Measurements from ENCODE around the gene TLL2.

TLL2 gene

DNA sequence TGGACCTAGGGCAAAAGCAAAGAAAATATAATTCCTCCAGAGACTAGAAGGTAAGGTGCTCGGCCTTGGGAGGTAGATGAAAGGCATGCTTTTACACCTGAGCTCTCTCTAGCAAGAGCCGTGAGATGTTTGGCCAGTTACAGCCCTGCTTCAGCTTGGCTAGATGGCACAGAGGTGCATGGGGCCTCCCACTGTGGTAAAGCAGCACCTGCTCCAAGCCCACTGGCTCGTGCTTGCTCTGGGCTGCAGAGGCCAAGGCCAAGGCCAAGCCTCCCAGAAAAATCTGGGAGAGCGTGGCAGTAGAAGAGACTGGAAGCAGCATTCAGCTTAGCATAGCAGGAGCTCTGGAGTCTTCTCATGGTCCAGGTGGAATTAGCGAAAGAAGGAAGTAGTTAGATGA, 123.9 kb downstream of the TLL2 start:
- no peak for DNase-seq

DNA sequence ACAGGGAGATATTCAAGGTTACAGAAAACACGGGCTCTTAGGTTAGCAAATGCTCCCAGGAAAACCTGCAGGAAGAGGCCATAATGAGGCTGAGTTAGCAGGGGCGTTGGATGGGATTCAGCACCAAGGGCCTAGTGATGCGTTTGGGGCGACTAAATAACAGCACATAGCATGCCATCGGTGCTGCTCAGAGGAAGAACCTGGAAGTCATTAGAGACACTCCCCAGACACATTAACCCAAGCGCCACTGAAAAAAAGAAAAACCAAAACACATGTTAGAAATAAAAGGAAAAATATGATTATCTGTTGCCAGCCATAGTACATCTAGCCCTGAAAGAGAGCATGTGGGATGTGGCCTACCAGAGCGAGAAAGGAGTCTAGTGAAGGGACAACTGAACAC, 126.1 kb downstream of the TLL2 start:
- DNase-seq, result no peak

DNA sequence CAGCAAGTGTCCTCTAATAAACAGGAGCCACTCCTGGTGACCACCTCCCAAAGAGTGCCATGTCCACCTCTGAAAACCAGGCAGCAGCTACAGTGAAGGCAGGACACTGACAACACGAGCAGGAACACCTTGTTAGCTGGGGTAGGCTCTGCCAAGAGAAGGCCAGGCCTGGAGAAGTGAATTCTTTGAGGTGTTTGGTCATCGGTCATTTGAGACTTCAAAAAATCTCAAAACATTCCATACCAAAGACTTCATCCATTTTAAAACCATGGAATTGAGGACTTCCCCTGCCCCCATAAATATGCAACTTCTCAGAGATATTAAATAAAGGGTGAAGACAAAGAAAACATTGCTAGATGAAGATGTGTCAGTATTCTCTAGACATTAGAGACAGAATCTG, 126.6 kb downstream of the TLL2 start:
- no peak for DNase-seq

DNA sequence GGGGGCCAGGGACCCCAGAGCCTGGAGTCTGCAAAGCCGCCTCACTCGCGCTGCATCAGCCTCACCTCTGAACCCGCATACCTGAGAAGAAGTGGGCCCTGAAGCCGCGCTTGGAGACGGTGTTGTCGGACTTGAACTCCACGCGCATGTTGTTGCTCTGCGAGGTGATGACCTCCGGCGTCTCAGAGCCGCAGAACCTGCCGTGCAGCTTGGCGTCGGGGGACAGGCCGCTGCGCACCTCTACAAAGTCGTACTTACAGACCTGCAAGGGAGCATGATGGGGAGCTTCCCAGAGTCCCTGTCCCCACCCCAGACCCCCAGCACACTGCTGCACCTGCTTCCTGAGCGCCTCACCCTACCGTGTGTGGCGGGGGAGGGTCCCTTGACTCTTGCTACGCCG, 129.2 kb downstream of the TLL2 start:
- no peak for DNase-seq

DNA sequence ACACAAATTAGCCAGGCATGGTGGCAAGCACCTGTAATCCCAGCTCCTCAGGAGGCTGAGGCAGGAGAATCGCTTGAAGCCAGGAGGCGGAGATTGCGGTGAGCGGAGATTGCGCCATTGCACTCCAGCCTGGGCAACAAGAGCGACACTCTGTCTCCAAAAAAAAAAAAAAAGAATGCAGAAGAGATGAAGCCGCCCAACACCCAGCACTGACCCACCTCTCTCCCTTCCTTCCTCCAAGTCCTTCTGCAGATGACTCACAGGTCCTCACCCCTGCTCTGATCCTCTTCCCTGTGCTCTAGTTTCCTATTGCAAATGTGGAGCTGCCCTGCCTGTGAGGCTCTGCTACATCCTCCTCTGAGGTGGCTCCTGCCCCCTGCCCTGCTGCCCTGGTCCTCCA, 132.9 kb downstream of the TLL2 start:
- no peak for DNase-seq

DNA sequence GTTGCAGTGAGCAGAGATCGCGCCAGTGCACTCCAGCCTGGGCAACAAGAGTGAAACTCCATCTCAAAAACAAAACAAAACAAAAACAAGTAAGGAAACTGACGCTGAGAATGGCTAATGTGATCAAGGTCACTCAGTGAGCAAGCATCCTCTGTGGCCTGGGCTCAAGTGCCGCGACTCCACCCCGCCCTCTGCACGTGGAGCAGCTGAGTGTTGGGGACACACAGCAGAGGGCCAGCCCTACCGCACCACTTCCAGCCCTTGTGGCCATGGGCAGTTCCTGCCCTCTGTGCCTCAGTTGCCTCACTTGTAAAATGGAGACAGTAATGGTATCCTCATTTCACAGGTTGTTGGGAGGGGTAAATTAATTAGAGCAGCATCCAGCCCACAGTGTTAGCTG, 134.0 kb downstream of the TLL2 start:
- no peak for DNase-seq

DNA sequence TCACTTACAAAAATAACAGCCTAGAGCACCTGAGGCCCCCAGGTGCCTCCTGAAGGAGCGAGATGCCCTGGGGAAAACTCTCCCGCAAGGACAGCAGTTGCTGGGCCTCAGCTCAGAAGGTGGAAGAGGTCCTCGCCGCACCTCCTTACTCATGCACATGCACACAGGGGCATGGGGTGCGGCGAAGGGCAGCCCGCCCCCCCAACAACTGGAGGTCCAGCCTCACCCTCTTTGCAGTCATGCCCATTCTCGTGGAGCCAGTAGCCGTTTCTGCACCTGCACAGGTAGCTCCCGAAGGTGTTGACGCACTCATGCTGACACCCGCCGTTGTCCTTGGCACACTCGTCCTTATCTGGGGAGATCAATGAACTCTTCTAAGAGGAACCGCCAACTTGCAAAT, 135.0 kb downstream of the TLL2 start:
- no peak for DNase-seq

DNA sequence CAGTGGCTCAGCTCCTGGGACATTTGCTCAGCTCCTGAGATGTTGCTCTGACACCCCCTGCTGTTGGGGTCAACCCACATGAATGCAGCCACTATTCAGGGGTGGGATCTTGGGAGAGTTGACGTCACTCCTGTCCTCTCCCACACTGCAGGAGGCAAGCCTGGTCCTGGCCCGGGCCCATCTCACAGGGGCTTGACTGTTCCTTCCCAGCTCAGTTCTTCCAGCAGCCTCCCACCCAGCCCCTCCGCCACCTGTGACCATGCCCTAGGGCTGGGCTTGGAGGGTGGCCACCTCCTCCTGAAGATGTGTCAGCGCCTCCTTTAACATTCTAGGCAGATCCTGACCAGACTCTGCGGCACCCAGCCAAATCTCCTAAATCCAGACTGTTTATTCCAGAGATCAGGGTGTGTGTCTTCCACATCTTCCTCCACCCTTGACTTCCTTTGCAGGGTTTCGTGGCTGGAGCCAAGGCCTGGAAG, 135.9 kb downstream of the TLL2 start:
- no peak for DNase-seq

DNA sequence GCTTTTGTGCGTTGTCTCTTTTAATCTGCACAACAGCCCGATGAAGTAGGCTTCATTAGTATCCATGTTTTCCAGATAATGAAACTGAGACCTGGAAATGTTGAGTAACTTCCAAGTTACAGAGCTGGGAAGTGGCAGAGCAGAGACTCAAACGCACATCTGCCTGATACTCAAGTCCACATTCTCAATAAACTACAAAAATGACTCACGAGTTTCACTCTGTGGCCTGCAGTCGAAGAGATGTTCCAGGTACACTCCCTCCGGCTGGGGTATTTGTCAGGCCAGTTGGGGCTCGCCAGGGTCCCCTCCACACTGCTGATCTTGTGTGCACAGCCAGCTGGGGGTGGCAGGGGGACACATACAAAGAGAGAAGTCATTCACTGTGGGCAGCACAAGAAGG, 137.2 kb downstream of the TLL2 start:
- no peak for DNase-seq

DNA sequence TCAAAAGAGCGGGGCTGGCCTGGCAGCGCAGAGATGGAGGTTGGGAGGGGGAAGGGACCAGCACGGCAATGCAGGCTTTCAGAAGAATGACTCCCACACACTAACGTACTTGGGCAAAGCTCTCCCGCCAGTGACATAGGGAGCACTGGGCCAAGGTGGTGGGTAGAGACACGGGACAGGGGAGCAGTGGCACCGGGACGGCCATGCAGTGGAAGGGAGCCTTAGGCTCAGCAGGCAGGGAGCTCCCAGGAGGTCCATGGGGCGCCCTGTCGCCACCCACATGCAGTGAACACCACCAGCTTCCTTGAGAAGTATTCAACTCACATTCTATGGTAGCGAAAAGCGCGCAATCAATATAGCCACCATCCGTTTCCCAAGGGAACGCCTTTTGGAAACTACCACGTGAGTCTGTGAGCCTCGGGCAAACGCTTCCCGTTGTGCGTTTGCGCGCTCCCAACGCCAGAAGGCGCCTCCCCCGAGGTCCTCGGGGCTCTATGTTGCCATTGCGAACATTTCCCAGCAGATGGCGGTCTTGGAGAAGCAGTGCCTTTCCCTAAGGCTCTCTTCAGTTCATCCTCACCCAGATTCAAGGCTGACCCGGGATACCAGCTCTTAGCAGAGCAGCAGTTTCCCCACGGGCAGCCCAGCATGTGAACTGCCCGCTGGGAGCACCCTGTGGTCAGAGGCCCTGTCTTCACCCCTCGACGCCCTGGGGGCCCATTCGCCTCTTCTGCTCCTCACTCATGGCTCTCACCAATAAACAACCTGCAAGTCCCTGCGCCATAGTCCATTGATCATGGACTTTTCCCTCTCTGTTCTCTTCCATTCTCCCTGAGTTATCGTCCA, 138.5 kb downstream of the TLL2 start:
- DNase-seq, result peak; percentile 73

DNA sequence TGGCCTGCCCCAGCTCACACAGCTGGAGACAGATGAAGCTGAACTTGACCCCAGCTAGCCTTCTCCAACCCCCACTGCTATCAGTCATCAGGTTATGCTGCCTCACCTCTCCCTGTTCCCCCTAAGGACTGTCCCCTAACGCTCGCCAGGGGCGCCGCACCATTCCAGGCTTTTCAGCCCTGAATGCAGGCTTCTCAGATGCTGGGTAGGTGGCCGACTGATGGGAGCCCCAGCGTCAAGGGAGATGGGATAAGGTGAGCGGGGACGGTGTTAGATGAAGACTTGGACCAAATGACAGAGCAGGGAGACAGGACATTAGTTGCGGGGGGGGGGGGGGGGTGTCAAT, 139.1 kb downstream of the TLL2 start:
- DNase-seq, result no peak

DNA sequence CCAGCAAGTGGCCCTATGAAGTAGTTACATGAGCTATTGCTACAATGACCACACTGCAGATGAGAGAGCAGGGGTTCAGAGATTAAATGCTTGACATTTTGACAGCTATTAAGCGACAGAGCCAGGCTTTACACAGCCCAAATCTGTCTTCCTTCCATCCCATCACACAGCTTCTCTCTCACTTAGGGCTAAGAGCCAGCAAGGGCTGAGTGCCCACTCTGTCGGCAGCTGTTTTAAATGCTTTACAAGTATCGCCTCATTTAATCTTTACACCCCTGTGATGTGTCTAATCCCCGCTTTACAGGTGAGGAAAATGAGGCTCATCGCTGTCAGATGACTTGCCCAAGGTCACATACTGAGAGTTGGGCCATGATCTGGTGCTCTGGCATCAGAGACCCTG, 139.7 kb downstream of the TLL2 start:
- no peak for DNase-seq

DNA sequence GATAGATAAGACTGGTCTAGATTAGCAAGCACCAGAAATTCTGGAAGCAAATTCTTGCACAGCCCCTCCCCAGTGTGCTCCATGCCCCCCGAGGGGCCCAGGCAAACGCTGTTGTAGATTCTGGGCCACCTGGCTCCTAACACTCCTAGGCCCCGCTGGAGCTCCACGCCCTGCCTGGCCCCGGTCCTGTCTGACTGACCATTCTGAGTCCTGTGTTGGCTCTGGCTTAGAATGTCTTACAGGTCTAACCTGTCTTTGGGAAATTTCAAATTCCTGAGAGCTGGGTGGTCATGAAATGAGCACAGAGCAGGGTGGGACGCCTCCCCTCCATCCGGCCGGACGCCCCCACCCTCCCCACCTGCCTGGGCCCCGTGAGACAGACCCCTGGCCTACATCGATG, 142.4 kb downstream of the TLL2 start:
- DNase-seq, result no peak

DNA sequence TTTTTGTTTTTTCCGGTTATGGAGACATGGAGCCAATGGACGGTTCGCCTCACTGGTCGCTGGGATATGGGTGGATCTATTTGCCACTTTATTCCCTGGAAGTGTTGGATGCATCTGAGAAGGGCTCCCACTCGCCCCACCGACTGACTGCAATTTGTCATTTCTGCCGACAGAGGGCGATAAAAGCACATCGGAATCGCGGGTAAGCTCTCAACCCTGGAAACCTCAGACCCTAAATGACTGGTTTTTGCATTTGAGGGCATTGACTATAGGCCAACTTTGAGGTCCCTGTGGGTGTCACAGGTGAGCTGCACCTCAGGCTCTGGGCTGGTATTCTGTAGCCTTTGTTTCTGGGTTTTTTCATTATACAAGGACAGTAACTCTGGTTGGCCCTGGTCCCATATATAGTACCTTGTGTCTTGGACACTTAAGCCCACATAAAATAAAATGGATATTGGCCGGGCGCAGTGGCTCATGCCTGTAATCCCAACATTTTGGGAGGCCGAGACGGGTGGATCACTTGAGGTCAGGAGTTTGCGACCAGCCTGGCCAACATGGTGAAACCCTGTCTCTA, 143.1 kb downstream of the TLL2 start:
- peak; percentile 53 for DNase-seq

DNA sequence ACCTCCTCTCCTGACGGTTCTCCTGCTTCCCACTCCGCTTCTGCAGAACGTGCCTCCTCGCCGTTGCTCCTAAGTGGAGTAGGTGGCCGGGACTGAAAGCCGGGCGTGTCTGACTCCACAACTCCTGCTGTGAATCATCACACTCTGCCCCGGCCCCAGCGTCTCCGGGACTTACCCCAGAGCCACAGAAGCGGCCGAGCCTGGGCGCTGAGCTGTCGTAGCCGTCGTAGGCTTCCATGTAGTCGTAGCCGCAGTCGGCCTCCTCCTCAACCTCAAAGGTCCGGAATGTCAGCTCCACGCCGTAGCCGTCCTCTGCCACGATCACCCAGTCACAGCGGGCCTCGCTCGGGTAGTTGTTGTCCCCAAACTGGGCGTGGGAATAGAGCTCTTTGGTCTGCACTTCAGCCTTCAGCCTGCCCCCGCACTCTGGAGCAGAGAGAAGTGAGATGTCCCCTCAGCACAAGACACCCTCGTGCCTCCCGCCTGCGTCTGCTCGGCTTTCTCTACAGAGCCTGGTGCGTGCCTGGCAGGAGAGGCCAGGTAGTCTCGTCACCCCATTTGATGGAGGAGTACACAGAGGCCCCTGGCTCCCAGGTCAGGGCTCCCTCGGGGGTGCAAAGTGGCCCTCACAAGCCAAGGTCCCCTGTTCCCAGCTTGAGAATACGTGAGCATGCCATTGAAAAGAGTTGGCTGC, 143.7 kb downstream of the TLL2 start:
- no peak for DNase-seq

DNA sequence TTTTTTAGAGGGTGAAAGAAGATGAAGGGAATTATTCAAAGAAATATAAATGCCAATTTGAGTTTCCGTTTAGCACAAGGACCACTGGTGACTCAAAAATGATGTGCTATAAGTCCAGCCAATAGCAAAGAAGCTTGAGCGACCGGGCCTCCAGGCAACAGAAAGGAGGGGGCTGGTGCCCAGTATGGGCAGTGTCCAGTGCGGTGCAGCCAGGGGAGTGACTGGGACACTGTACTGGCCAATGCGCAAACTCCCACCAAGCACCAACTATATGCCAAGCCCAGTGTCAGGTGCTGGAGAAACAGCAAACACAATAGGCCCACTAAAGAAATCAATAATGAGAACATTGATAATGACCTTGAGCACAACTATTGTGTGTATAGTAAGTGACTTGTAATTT, 144.8 kb downstream of the TLL2 start:
- DNase-seq, result no peak

DNA sequence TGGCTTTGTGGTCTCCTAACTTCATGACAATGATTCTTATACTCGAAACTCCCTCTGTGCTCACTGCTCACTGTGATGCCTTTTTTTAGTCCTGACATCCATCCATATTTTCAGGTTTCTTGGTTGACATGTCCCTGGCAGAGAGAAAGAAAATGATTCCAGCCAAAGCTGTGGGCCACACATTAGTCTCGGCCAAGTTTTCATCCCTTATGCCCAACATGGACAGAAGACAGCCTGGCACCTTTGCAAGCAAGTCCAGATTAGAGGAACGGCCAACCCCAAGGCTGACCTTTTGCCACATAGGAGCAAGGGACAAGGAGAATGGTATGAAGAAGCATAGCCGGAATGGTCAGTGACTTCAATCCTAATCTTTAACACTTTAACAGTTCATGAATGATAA, 146.3 kb downstream of the TLL2 start:
- no peak for DNase-seq

DNA sequence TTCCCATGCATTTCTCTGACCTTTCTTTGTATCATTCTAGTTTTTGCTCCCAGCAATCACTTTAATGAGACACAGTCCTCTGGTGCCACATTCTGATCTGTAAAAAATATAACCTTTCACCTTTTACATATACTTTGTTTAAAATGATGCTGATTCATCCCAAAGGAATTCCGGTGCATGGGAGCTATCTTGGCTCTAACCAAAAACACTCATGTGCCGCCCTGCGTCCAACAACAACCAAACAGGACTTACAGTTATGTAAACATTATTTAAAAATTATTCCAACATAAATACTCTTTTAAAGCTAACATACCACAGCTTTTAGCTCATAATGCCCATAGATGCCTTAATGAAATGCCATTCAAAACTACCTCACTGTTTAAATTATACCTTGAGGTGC, 147.2 kb downstream of the TLL2 start:
- DNase-seq, result no peak

DNA sequence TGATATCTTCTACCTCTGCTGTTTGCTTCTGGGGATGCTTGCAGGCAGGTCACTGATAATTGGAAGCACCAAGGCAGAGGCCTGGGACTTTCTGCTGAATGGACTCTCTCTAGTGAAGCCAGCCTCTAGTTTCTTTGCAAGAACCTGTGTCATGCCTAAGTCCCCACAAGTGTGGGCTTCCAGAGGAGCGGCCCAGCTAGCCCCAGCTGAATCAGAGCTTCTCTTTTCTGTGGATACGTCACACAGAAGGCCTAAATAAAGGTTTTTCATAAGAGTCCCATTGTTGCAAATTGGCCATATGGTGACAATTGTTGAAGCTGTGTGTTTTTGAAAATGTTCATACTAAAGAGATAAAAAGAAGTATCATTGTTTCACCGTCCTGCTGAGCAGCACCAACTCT, 148.2 kb downstream of the TLL2 start:
- no peak for DNase-seq

DNA sequence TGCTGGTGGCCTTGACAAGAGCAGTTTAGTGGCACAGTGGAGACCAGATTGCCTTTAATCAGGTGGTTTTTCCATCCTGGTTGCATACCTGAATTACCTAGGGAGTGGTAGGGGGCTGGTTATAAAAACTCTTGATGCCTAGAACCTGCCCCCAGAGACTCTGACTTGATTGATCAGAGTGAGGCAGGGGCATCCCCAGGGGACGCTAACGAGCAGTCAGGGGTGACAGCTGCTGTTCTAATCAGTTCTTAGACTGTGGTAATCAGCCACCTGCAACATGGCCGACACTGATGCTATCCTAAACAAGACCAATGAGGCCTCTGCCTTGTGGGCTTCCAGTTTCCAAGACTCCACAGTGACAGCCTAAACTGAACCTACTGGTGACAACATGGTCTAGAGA, 153.0 kb downstream of the TLL2 start:
- DNase-seq, result no peak

DNA sequence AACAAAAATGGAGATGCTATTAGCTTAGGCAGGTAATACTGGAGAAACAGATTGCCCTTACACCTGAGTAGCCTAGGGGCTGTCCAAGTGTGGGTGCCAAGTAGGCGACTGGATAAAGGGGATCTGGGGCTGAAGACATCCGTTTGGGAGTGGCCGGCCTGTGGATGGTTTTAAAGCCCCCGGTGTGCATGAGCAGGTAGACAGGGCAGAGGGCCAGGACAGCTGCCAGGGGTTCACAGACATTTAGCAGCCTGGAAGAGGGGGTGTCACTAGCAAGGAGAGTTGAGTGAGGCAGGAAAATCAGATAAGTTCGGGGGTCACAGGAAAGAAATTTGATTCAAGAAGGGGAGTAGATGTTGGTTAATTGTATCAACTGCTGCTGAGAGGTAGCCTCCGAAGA, 153.4 kb downstream of the TLL2 start:
- DNase-seq, result no peak

DNA sequence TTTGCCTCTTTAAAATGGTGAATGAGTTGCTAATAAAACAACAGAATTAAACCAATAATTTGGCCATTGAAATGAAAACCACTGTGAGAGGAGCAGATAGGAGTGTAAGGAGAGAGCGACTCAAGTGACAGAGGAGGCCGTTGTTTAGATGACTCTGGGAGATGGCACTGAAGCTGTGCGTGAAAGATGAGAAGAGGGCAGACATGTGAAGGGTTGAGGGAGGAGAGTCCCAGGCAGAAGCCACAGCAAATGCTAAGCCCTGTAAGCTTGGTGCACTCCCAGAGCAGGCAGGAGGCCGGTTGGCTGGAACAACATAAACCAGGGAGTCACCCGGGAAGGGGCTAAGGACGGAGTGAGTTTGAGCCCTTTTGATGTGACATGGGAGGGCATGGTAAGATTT, 154.1 kb downstream of the TLL2 start:
- DNase-seq, result no peak

DNA sequence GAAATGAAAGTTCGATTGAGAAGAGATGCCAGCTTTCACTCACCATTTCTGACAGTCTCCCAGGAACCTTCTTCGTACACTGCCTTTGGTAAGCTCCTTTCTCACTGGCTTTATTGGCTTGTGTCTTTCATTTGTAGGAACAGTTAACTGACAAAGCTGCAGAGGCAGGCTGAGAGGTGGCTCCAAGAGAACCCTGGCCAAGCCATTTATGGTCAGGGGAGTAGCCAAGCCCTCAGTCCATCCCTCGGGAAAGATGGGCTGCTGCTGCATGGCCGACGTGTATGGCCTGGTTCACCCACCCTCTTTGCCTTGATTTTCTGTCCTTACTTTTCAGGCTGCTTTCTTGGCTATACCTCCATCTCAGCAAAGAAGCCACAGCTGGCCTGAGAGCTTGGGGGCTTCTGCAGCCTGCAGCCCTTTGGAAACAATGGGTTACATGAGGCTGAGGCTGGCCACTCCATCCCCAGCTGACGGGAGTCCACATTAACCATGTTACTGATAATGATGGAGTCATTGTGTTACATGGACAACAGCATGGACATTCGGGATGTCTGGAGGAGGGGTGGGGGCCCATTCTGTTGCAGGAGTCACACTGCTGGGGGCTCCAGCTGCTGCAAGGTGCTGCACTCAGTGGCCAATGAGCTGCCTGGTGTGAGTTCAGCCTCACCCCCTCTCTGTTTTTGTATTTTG, 154.7 kb downstream of the TLL2 start, which contains the start of gene OPALIN:
Gene OPALIN (minus strand): TSS at position 152 of the 690 bp plus-strand sequence. CDS start 106 bp downstream, at position 46.
- DNase-seq, result no peak

All from activated T-cell treated with anti-CD3 and anti-CD28 coated beads, Interleukin-2, amount 50 U/mL, for 1 hour (primary cell).